Esophagus squamous epithelium (tissue), 5 donors: ENCODE results near the gene NFKBIE. TPM values are rescaled to one million over a fixed set of nuclear protein-coding genes. Genes with fewer than 3 reads are reported as not detected.

Experiments
- DNase-seq: peaks from one replicate; lab custom pipeline; 2025; lab: John Stamatoyannopoulos, UW
- H3K27ac ChIP-seq, 4 donors: fragments of 200-600 bp; sonication (generic); one replicate each; pipeline ENCODE4 v1.5.1; 2016 to 2019; ENCODE audit warnings: mild to moderate bottlenecking in 1 of 4
- H3K27me3 ChIP-seq, 4 donors: fragments of 200-600 bp; sonication (generic); 1 replicate in 3 of 4; 2 replicates in 1 of 4; pipeline versions ENCODE4 v1.5.1 to v1.6.0; 2017 to 2021; ENCODE audit warnings: antibody characterized with exemption in 1 of 4
- H3K36me3 ChIP-seq, 3 donors: fragments of 200-600 bp; sonication (generic); one replicate each; pipeline ENCODE4 v1.5.1; 2016 to 2019
- H3K4me1 ChIP-seq, 3 donors: fragments of 200-600 bp; sonication (generic); one replicate each; pipeline ENCODE4 v1.5.1; 2017 to 2019
- H3K4me3 ChIP-seq, 4 donors: fragments of 200-600 bp; sonication (generic); 1 replicate in 3 of 4; 2 replicates in 1 of 4; pipeline ENCODE4 v1.5.1; 2016 to 2019; ENCODE audit warnings: mild to moderate bottlenecking in 2 of 4, moderate library complexity in 1 of 4
- H3K9me3 ChIP-seq, 3 donors: fragments of 200-600 bp; sonication (generic); one replicate each; pipeline ENCODE4 v1.5.1; 2016 to 2019
- POLR2A ChIP-seq, 4 donors: fragments of 450-650 bp; IDR thresholded peaks; one replicate each; pipeline ENCODE4 v1.6.1; 2017; ENCODE audit warnings: antibody characterized with exemption in 4 of 4, mild to moderate bottlenecking in 4 of 4, moderate library complexity in 3 of 4
- WGBS, 2 donors: methylation state at CpG; one replicate each; pipeline ENCODE4 v1.1.5; 2018; 5-methylcytosine and 5-hydroxymethylcytosine counted together
- intact Hi-C: fragments of 100-400 bp; cut with DNase I; formaldehyde crosslinking; loops from one replicate; pipeline ENCODE4 v1.15.0; 2022
- total RNA-seq, 4 donors: library from RNA; depleted of rRNA; stranded (reverse); fragments of >200 nt; gene quantifications; one replicate each; pipeline ENCODE4 v1.1.0, GENCODE V29; 2016
- TF ChIP-seq, protein P1 (sequence below), 6 experiments: fragments of 450-650 bp in 4 of 6; fragments of 200-600 bp in 2 of 6; sonication (generic) in 2 of 6; IDR thresholded peaks; one replicate each; pipeline ENCODE4 v1.5.1; 2016 to 2019; ENCODE audit warnings: antibody characterized with exemption in 6 of 6, mild to moderate bottlenecking in 4 of 6, moderate library complexity in 4 of 6
- donor health status: DM: yes; HTN: yes; CAD: no.

Gene NFKBIE
- total RNA-seq, 4 donors from 2014 or later = 8.6 to 11.2 (median 10.2) TPM

DNA sequence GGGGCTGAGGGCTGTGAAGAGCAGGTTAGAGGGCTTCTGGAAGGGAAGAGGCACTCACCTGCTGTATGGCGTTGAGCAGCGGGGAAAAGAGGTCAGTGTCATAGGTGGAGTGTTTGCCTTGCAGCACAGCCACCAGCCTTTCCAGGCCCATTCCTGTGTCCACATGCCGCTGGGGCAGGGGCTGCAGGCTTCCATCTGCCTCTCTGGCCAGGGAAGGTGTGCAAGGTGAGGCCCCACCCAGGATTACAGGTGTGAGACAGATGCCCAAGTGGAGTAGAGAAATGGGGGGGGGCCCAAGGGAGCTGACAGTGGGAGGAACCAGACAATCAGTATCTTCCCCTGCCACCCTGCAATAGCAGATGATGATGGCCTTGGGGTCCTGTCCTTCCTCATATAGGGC is 44.9 kb upstream of the NFKBIE start:
- Histone ChIP-seq H3K4me3 (no peak overlapping the region), H3K27ac (no peak overlapping the region), H3K27me3 (no peaks in the 10 kb centered on the region), H3K4me1 (peaks cover 6 to 19% (median 11%) of the 10 kb centered on the region in 3 donors), H3K9me3 (no peaks in the 10 kb centered on the region), H3K36me3 (peaks cover 18 to 67% (median 24%) of the 10 kb centered on the region in 3 donors)
- TF ChIP-seq, protein P1, sequence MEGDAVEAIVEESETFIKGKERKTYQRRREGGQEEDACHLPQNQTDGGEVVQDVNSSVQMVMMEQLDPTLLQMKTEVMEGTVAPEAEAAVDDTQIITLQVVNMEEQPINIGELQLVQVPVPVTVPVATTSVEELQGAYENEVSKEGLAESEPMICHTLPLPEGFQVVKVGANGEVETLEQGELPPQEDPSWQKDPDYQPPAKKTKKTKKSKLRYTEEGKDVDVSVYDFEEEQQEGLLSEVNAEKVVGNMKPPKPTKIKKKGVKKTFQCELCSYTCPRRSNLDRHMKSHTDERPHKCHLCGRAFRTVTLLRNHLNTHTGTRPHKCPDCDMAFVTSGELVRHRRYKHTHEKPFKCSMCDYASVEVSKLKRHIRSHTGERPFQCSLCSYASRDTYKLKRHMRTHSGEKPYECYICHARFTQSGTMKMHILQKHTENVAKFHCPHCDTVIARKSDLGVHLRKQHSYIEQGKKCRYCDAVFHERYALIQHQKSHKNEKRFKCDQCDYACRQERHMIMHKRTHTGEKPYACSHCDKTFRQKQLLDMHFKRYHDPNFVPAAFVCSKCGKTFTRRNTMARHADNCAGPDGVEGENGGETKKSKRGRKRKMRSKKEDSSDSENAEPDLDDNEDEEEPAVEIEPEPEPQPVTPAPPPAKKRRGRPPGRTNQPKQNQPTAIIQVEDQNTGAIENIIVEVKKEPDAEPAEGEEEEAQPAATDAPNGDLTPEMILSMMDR (IDR thresholded peaks at IDR 0.05) = no peak
- no peak for TF ChIP-seq POLR2A (IDR thresholded peaks at IDR 0.05)
- intact Hi-C loops = no loop called here
- DNase-seq = no peak
- 88 to 92% methylated on average over 3 of the region's 3 CpGs for WGBS, 2 donors

GRCh38 chr6:44309631-44310030 is 44.3 kb upstream of the NFKBIE start:
- TF ChIP-seq, protein P1 (IDR thresholded peaks at IDR 0.05) = no peak
- no peak for TF ChIP-seq POLR2A (IDR thresholded peaks at IDR 0.05)
- intact Hi-C loops = no loop called here
- no peak for DNase-seq
- Histone ChIP-seq H3K9me3 (no peaks in the 10 kb centered on the region), H3K4me3 (no peak overlapping the region), H3K27ac (no peak overlapping the region), H3K4me1 (peaks cover 6 to 19% (median 11%) of the 10 kb centered on the region in 3 donors), H3K27me3 (no peaks in the 10 kb centered on the region), H3K36me3 (peaks cover 22 to 73% (median 27%) of the 10 kb centered on the region in 3 donors)

GRCh38 chr6:44309092-44309491 is 43.7 kb upstream of the NFKBIE start:
- Histone ChIP-seq H3K9me3 (no peaks in the 10 kb centered on the region), H3K27me3 (no peaks in the 10 kb centered on the region), H3K27ac (no peak overlapping the region), H3K36me3 (peaks cover 23 to 78% (median 33%) of the 10 kb centered on the region in 3 donors), H3K4me3 (no peak overlapping the region), H3K4me1 (peaks cover 6 to 19% (median 11%) of the 10 kb centered on the region in 3 donors)
- WGBS, 2 donors = 57 to 73% methylated on average over 1 to 2 of the region's 2 CpGs
- TF ChIP-seq, protein P1 (IDR thresholded peaks at IDR 0.05) = no peak
- TF ChIP-seq POLR2A (IDR thresholded peaks at IDR 0.05) = no peak
- intact Hi-C loops = no loop called here
- no peak for DNase-seq

DNA sequence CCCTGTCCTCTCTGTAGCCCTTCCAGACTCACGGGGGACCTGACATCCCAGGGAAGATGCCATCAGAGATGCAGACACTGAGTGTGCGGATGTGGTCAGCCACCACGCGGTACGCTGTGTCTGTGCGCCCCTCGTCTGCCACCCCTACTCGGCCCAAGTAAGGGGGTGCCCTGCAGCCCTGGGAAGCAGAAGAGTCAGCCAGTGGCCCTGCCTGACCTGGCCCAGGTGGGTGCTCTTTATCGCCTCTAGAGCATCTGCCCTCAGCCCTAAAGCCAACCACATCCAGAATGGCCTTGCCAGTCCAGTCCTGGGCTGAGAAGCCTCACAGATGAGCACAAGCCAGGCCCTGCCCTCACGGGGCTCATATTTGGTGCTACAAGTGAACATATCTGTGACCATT is 41.9 kb upstream of the NFKBIE start:
- Histone ChIP-seq H3K27ac (no peak overlapping the region), H3K4me1 (peaks cover 2 to 14% (median 6%) of the 10 kb centered on the region in 3 donors), H3K9me3 (no peaks in the 10 kb centered on the region), H3K27me3 (no peaks in the 10 kb centered on the region), H3K4me3 (no peak overlapping the region), H3K36me3 (peaks cover 38 to 97% (median 44%) of the 10 kb centered on the region in 3 donors)
- TF ChIP-seq POLR2A (IDR thresholded peaks at IDR 0.05) = no peak
- TF ChIP-seq, protein P1 (IDR thresholded peaks at IDR 0.05) = no peak
- intact Hi-C loops = no loop called here
- no peak for DNase-seq
- 85 to 93% methylated on average over 5 to 9 of the region's 10 CpGs for WGBS, 2 donors

DNA sequence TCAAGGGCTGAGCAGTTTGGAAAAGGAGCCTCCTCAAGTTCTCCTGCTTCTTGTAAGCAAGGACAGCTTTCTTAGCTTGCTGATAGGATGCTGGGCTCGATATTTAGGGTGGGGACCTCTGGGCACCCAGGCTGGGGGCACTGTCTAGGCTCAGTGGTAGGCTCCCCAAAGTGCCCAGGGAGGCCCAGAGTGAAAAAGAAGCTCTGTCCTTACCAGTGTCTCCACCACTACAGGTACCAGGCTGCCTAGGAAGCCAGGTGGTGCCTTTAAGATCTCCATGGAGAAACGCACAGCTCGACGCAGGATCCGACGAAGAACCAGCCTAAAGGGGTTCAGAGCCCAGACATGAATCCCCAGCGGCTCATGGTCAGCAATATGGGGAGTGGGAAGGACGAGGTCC is 41.4 kb upstream of the NFKBIE start:
- Histone ChIP-seq H3K4me3 (no peak overlapping the region), H3K4me1 (peaks cover 0 to 9% (median 1%) of the 10 kb centered on the region in 3 donors), H3K36me3 (peaks cover 38 to 100% (median 48%) of the 10 kb centered on the region in 3 donors), H3K27me3 (no peaks in the 10 kb centered on the region), H3K27ac (no peak overlapping the region), H3K9me3 (no peaks in the 10 kb centered on the region)
- DNase-seq = no peak
- intact Hi-C loops = no loop called here
- 82 to 87% methylated on average over 5 to 7 of the region's 8 CpGs for WGBS, 2 donors
- TF ChIP-seq, protein P1 (IDR thresholded peaks at IDR 0.05) = no peak
- TF ChIP-seq POLR2A (IDR thresholded peaks at IDR 0.05) = no peak
